AG10803 (cell line): Measurements from ENCODE around the gene OBSCN.

Experiments used
- DNase-seq: peaks from one replicate; pipeline ENCODE4 v3.0.0; 2010; ENCODE audit warnings: low read depth
- H3K4me3 ChIP-seq: 2 replicates; pipeline ENCODE4 v1.5.1; 2011; ENCODE audit warnings: mild to moderate bottlenecking, low read length, control low read depth
- TF ChIP-seq, protein P1 (sequence below): conservative IDR thresholded peaks from 2 replicates; pipeline ENCODE4 v1.5.1; 2011; ENCODE audit warnings: mild to moderate bottlenecking, low read length, control low read depth, inconsistent platforms

The OBSCN gene

DNA sequence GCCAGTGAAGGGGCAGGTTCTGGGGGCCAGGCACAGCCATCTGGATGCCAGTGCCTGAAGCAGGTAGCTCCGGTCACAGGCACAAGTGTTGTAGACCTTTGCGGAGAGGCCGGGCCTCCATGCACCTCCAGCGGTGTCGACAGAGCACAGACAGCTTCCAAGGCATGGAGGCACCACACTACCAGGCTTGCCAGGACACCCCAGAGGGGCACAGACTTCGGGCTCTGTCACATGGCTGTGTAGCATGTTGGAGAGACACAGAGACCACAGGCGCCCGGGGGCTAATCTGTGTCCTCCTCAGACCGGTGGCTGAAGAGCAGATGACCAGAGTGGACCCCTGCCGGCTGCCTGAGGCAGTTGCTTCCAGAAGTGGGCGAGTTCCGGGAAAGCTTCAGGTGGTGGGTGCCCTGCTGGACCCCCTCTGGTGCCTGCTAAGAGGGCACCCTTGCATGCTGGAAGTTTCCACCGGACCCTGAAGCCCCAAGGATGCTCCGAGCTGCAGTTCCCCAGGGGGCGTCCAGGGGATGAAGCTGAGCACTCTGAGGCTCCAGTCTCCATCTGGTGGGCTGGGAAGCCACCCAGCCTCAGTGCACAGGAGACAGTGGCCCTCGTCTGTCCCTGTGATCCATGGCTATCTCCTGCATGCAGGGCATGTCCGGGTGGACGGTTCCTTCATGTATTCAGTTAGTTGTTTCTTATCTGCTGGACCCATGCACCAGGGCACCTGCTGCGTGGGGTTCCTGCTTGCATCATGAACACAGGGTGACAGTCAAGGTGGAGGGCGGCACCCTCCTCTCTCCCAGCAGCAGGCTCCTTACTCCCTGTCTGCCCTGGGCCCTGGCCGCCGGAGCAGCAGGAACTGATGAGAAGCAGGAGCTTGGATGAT lies 82.4 kb downstream of the OBSCN start:
- DNase-seq, result no peak
- H3K4me3 ChIP-seq, result no peak overlapping the region
- TF ChIP-seq, protein P1, sequence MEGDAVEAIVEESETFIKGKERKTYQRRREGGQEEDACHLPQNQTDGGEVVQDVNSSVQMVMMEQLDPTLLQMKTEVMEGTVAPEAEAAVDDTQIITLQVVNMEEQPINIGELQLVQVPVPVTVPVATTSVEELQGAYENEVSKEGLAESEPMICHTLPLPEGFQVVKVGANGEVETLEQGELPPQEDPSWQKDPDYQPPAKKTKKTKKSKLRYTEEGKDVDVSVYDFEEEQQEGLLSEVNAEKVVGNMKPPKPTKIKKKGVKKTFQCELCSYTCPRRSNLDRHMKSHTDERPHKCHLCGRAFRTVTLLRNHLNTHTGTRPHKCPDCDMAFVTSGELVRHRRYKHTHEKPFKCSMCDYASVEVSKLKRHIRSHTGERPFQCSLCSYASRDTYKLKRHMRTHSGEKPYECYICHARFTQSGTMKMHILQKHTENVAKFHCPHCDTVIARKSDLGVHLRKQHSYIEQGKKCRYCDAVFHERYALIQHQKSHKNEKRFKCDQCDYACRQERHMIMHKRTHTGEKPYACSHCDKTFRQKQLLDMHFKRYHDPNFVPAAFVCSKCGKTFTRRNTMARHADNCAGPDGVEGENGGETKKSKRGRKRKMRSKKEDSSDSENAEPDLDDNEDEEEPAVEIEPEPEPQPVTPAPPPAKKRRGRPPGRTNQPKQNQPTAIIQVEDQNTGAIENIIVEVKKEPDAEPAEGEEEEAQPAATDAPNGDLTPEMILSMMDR, result no peak

DNA sequence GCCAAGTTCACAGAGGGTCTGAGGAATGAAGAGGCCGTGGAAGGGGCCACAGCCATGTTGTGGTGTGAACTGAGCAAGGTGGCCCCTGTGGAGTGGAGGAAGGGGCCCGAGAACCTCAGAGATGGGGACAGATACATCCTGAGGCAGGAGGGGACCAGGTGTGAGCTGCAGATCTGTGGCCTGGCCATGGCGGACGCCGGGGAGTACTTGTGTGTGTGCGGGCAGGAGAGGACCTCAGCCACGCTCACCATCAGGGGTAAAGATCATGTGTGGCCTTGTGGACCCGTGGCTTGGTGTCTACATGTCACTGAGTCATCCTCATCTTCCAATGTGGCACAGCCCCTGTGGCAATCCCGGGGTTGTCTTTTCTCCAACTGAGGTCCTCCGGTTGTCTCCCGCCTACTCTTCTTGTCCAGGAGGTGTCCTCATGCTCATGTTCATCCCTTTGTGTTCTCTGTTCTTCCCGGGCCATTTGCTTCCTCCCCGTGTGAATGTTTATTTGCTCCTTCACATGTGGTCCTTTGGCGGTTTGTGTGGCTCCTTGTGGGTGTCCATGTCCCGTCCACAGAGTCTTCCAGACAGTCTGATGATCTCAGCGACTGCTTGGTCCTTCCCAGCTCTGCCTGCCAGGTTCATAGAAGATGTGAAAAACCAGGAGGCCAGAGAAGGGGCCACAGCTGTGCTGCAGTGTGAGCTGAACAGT lies 84.2 kb downstream of the OBSCN start:
- H3K4me3 ChIP-seq, result no peak overlapping the region
- TF ChIP-seq, protein P1, result no peak
- peak; percentile 6 for DNase-seq

DNA sequence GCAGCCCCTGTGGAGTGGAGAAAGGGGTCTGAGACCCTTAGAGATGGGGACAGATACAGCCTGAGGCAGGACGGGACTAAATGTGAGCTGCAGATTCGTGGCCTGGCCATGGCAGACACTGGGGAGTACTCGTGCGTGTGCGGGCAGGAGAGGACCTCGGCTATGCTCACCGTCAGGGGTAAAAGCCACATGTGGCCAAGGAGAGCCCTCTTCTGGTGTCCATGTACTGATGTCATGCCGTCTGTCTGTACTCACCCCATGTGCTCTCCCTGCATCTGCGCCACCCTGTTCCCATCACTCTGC lies 84.7 kb downstream of the OBSCN start:
- no peak overlapping the region for H3K4me3 ChIP-seq
- no peak for DNase-seq
- TF ChIP-seq, protein P1, result no peak

DNA sequence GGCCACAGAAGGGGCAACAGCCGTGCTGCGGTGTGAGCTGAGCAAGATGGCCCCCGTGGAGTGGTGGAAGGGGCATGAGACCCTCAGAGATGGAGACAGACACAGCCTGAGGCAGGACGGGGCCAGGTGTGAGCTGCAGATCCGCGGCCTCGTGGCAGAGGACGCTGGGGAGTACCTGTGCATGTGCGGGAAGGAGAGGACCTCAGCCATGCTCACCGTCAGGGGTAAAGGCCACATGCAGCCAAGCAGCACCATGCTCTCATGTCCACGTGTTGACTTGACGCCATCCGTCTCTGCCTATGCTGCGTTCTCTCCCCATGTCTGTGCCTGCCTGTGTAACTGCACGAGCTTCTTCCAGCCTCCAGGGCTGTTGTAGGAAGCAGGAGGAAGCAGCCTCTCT lies 85.5 kb downstream of the OBSCN start:
- TF ChIP-seq, protein P1, result no peak
- no peak for DNase-seq
- no peak overlapping the region for H3K4me3 ChIP-seq

DNA sequence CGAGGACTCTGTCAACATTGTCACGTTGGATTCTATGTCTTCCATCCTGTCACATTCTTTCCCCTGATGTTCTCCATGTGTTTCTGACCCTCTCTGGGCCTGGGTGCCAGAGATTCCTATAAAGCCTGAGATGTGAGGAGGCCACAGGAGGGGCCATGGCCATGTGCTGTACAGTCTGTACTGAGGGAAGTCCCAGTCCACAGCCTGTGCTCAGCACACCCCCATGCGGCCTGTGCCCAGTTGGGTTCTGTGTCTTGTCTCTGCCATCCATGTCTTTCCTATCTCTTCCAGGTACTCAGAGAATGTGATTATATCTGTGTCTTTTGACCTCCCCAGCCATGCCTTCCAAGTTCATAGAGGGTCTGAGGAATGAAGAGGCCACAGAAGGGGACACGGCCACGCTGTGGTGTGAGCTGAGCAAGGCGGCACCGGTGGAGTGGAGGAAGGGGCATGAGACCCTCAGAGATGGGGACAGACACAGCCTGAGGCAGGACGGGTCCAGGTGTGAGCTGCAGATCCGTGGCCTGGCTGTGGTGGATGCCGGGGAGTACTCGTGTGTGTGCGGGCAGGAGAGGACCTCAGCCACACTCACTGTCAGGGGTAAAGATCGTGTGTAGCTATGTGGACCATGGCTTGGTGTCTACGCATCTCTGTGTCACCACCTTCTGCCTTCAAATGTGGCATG lies 86.1 kb downstream of the OBSCN start:
- no peak for DNase-seq
- no peak overlapping the region for H3K4me3 ChIP-seq
- TF ChIP-seq, protein P1, result no peak

DNA sequence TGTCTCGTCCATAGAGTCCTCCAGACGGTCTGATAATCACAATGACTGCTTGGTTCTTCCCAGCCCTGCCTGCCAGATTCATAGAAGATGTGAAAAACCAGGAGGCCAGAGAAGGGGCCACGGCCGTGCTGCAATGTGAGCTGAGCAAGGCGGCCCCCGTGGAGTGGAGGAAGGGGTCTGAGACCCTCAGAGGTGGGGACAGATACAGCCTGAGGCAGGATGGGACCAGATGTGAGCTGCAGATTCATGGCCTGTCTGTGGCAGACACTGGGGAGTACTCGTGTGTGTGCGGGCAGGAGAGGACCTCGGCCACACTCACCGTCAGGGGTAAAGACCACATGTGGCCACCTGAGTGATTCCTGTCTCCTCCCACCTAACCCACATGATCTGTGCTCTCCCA lies 86.9 kb downstream of the OBSCN start:
- DNase-seq, result no peak
- TF ChIP-seq, protein P1, result no peak
- no peak overlapping the region for H3K4me3 ChIP-seq
